Tibial nerve (tissue), 3 donors: ENCODE results near the gene DVL2.

Experiments used
- CTCF ChIP-seq, 5 experiments: fragments of 200-600 bp in 3 of 5; fragments of 450-650 bp in 2 of 5; sonication (generic) in 3 of 5; IDR thresholded peaks; one replicate each; pipeline ENCODE4 v1.5.1; 2016 to 2019; ENCODE audit warnings: antibody characterized with exemption in 5 of 5, mild to moderate bottlenecking in 3 of 5, moderate library complexity in 2 of 5
- POLR2A ChIP-seq, 2 donors: fragments of 450-650 bp; IDR thresholded peaks; one replicate each; pipeline ENCODE4 v1.6.1; 2017; ENCODE audit warnings: antibody characterized with exemption in 2 of 2, mild to moderate bottlenecking in 2 of 2, moderate library complexity in 2 of 2

GRCh38 chr17:7262935-7263800 is 28.9 kb upstream of the DVL2 start:
- TF ChIP-seq CTCF (IDR thresholded peaks at IDR 0.05) = no peak
- no peak for TF ChIP-seq POLR2A (IDR thresholded peaks at IDR 0.05)
